ENCODE data around the gene AP3M1.
"Not testable (repeated sequence)": the region's sequence is repeated elsewhere in the genome, so short reads cannot be mapped to it uniquely, and the experiment has no call there.

The AP3M1 gene

GRCh38 chr10:74138596-74138995 is 12.0 kb downstream of the AP3M1 start:
- not testable (repeated sequence) for H2BK5ac ChIP-seq (ENCODE audit: low read length); H3K79me2 ChIP-seq (ENCODE audit: control insufficient read depth, insufficient read depth, low read length); H3K4me1 ChIP-seq (ENCODE audit: control insufficient read depth, low read depth, low read length); H3K36me3 ChIP-seq (ENCODE audit: control insufficient read depth, insufficient read depth, low read length); H4K8ac ChIP-seq (ENCODE audit: low read depth, low read length); H3K79me1 ChIP-seq (ENCODE audit: low read length); H3K4me2 ChIP-seq (ENCODE audit: low read length); H3K18ac ChIP-seq (ENCODE audit: low read length); H4K5ac ChIP-seq (ENCODE audit: low read length); H3K4ac ChIP-seq (ENCODE audit: low read depth, low read length); H3K23ac ChIP-seq (ENCODE audit: low read length); H3K27ac ChIP-seq (ENCODE audit: low read depth, low read length); H3K9ac ChIP-seq (ENCODE audit: low read length); H3K27me3 ChIP-seq (ENCODE audit: insufficient read depth, low read length, poor library complexity); H2BK120ac ChIP-seq (ENCODE audit: low read depth, low read length); DNase-seq; H2BK15ac ChIP-seq (replicated peaks; ENCODE audit: low read depth); H2AK5ac ChIP-seq (ENCODE audit: low read length); H3K56ac ChIP-seq (ENCODE audit: low read length); H3K4me3 ChIP-seq (ENCODE audit: low read length)
- no CpG with 5 or more reads among the region's 5 CpGs for WGBS (ENCODE audit: extremely low coverage, insufficient coverage, low lambda C conversion rate)

DNA sequence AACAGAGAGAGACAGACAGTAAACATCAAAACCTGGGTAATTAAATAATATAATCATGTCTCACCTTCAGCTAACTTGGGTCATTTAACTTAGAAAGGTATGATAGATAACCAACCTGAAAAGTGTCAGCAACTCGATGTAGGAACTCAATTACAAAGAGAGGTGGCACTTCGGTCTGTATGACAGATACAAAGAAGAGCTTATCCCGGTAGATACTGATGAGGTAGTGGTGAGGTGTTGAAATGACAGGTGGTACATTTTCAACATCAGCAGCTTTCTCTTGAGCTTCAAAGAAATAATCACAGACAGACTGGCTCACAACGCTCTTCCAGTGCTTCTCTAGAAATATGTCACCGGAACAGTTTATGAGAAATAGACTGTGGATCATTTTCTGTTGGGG is 12.6 kb downstream of the AP3M1 start:
- Histone ChIP-seq H3K56ac (ENCODE audit: low read length) (no peak overlapping the region), H3K79me2 (ENCODE audit: control insufficient read depth, insufficient read depth, low read length) (peaks cover 1% of the 10 kb centered on the region), H3K4me3 (ENCODE audit: low read length) (no peak overlapping the region), H3K23ac (ENCODE audit: low read length) (no peak overlapping the region), H3K18ac (ENCODE audit: low read length) (no peak overlapping the region), H3K27ac (ENCODE audit: low read depth, low read length) (no peak overlapping the region), H4K5ac (ENCODE audit: low read length) (no peak overlapping the region), H3K36me3 (ENCODE audit: control insufficient read depth, insufficient read depth, low read length) (peaks cover 2% of the 10 kb centered on the region), H3K4ac (ENCODE audit: low read depth, low read length) (no peak overlapping the region), H3K4me2 (ENCODE audit: low read length) (no peak overlapping the region), H2BK120ac (ENCODE audit: low read depth, low read length) (no peak overlapping the region), H2AK5ac (ENCODE audit: low read length) (no peak overlapping the region), H2BK15ac (replicated peaks; ENCODE audit: low read depth) (no peak overlapping the region), H4K8ac (ENCODE audit: low read depth, low read length) (no peak overlapping the region), H3K79me1 (ENCODE audit: low read length) (no peaks in the 10 kb centered on the region), H3K9ac (ENCODE audit: low read length) (no peak overlapping the region), H3K27me3 (ENCODE audit: insufficient read depth, low read length, poor library complexity) (no peaks in the 10 kb centered on the region), H3K4me1 (ENCODE audit: control insufficient read depth, low read depth, low read length) (no peaks in the 10 kb centered on the region), H2BK5ac (ENCODE audit: low read length) (no peak overlapping the region)
- peak; percentile 19 for DNase-seq
- no CpG with 5 or more reads among the region's 5 CpGs for WGBS (ENCODE audit: extremely low coverage, insufficient coverage, low lambda C conversion rate)

DNA sequence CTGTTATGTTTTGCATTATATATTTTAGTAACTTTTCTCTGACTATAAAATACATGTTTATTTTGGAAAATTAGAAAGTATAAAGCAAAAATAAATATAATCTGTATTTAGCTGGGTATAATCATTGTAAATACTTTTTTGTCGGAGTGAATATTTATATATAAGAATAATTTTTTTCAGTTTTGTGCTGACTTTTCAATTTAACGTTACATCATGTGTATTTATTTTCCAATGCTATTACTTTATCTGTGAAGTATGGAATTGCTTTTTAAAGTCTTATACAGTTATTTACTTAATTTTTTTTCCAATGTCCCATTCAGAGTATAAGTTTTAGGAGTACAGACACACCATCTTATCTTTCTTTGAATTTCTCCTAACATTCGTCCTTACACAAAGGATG is 15.2 kb downstream of the AP3M1 start:
- H4K5ac ChIP-seq (ENCODE audit: low read length) = no peak overlapping the region
- H2AK5ac ChIP-seq (ENCODE audit: low read length) = no peak overlapping the region
- no peak overlapping the region for H3K9ac ChIP-seq (ENCODE audit: low read length)
- H3K79me2 ChIP-seq (ENCODE audit: control insufficient read depth, insufficient read depth, low read length) = no peaks in the 10 kb centered on the region
- no peaks in the 10 kb centered on the region for H3K4me1 ChIP-seq (ENCODE audit: control insufficient read depth, low read depth, low read length)
- no peak for DNase-seq
- H3K4ac ChIP-seq (ENCODE audit: low read depth, low read length) = no peak overlapping the region
- no peak overlapping the region for H3K4me2 ChIP-seq (ENCODE audit: low read length)
- 100% methylated on average over 2 of the region's 3 CpGs for WGBS (ENCODE audit: extremely low coverage, insufficient coverage, low lambda C conversion rate)
- no peak overlapping the region for H3K18ac ChIP-seq (ENCODE audit: low read length)
- no peaks in the 10 kb centered on the region for H3K27me3 ChIP-seq (ENCODE audit: insufficient read depth, low read length, poor library complexity)
- no peak overlapping the region for H2BK120ac ChIP-seq (ENCODE audit: low read depth, low read length)
- H2BK5ac ChIP-seq (ENCODE audit: low read length) = no peak overlapping the region
- no peaks in the 10 kb centered on the region for H3K79me1 ChIP-seq (ENCODE audit: low read length)
- peaks cover 3% of the 10 kb centered on the region for H3K36me3 ChIP-seq (ENCODE audit: control insufficient read depth, insufficient read depth, low read length)
- no peak overlapping the region for H3K27ac ChIP-seq (ENCODE audit: low read depth, low read length)
- H3K23ac ChIP-seq (ENCODE audit: low read length) = no peak overlapping the region
- H3K4me3 ChIP-seq (ENCODE audit: low read length) = no peak overlapping the region
- H2BK15ac ChIP-seq (replicated peaks; ENCODE audit: low read depth) = no peak overlapping the region
- H4K8ac ChIP-seq (ENCODE audit: low read depth, low read length) = no peak overlapping the region
- H3K56ac ChIP-seq (ENCODE audit: low read length) = no peak overlapping the region

GRCh38 chr10:74133923-74134820 is 16.5 kb downstream of the AP3M1 start:
- no peak overlapping the region for H3K27ac ChIP-seq (ENCODE audit: low read depth, low read length)
- H3K23ac ChIP-seq (ENCODE audit: low read length) = no peak overlapping the region
- no peak overlapping the region for H4K5ac ChIP-seq (ENCODE audit: low read length)
- no peak overlapping the region for H2BK120ac ChIP-seq (ENCODE audit: low read depth, low read length)
- no peak overlapping the region for H2BK15ac ChIP-seq (replicated peaks; ENCODE audit: low read depth)
- H3K4ac ChIP-seq (ENCODE audit: low read depth, low read length) = no peak overlapping the region
- H3K79me2 ChIP-seq (ENCODE audit: control insufficient read depth, insufficient read depth, low read length) = no peaks in the 10 kb centered on the region
- no peak overlapping the region for H3K4me3 ChIP-seq (ENCODE audit: low read length)
- no peaks in the 10 kb centered on the region for H3K27me3 ChIP-seq (ENCODE audit: insufficient read depth, low read length, poor library complexity)
- no peak overlapping the region for H2AK5ac ChIP-seq (ENCODE audit: low read length)
- H3K18ac ChIP-seq (ENCODE audit: low read length) = no peak overlapping the region
- H3K56ac ChIP-seq (ENCODE audit: low read length) = no peak overlapping the region
- DNase-seq = no peak
- no peak overlapping the region for H3K4me2 ChIP-seq (ENCODE audit: low read length)
- H4K8ac ChIP-seq (ENCODE audit: low read depth, low read length) = no peak overlapping the region
- H3K4me1 ChIP-seq (ENCODE audit: control insufficient read depth, low read depth, low read length) = no peaks in the 10 kb centered on the region
- H3K9ac ChIP-seq (ENCODE audit: low read length) = no peak overlapping the region
- H3K36me3 ChIP-seq (ENCODE audit: control insufficient read depth, insufficient read depth, low read length) = peaks cover 3% of the 10 kb centered on the region
- no peaks in the 10 kb centered on the region for H3K79me1 ChIP-seq (ENCODE audit: low read length)
- WGBS (ENCODE audit: extremely low coverage, insufficient coverage, low lambda C conversion rate) = no CpG with 5 or more reads among the region's 11 CpGs
- no peak overlapping the region for H2BK5ac ChIP-seq (ENCODE audit: low read length)

- H3K4ac ChIP-seq (ENCODE audit: low read depth, low read length) = no peak overlapping the region
- no peak overlapping the region for H2BK15ac ChIP-seq (replicated peaks; ENCODE audit: low read depth)
- H3K18ac ChIP-seq (ENCODE audit: low read length) = no peak overlapping the region
- no peak overlapping the region for H2BK5ac ChIP-seq (ENCODE audit: low read length)
- no peak overlapping the region for H2AK5ac ChIP-seq (ENCODE audit: low read length)
- H3K9ac ChIP-seq (ENCODE audit: low read length) = no peak overlapping the region
- no CpG with 5 or more reads among the region's 1 CpG for WGBS (ENCODE audit: extremely low coverage, insufficient coverage, low lambda C conversion rate)
- H3K4me3 ChIP-seq (ENCODE audit: low read length) = no peak overlapping the region
- H3K4me1 ChIP-seq (ENCODE audit: control insufficient read depth, low read depth, low read length) = no peaks in the 10 kb centered on the region
- H4K5ac ChIP-seq (ENCODE audit: low read length) = no peak overlapping the region
- no peak for DNase-seq
- H3K27ac ChIP-seq (ENCODE audit: low read depth, low read length) = no peak overlapping the region
- H4K8ac ChIP-seq (ENCODE audit: low read depth, low read length) = no peak overlapping the region
- H3K79me1 ChIP-seq (ENCODE audit: low read length) = no peaks in the 10 kb centered on the region
- no peaks in the 10 kb centered on the region for H3K79me2 ChIP-seq (ENCODE audit: control insufficient read depth, insufficient read depth, low read length)
- H3K27me3 ChIP-seq (ENCODE audit: insufficient read depth, low read length, poor library complexity) = no peaks in the 10 kb centered on the region
- no peak overlapping the region for H3K4me2 ChIP-seq (ENCODE audit: low read length)
- H3K23ac ChIP-seq (ENCODE audit: low read length) = no peak overlapping the region
- H2BK120ac ChIP-seq (ENCODE audit: low read depth, low read length) = no peak overlapping the region
- peaks cover 7% of the 10 kb centered on the region for H3K36me3 ChIP-seq (ENCODE audit: control insufficient read depth, insufficient read depth, low read length)
- no peak overlapping the region for H3K56ac ChIP-seq (ENCODE audit: low read length)
Measured at GRCh38 chr10:74123081-74123480, 27.5 kb downstream of the AP3M1 start.

- no peak for DNase-seq
Measured at GRCh38 chr10:74122060-74122459, 28.6 kb downstream of the AP3M1 start.

More at GRCh38 chr10:74122060-74122459, 28.6 kb downstream of the AP3M1 start:
- Histone ChIP-seq H3K36me3 (ENCODE audit: control insufficient read depth, insufficient read depth, low read length) (peaks cover 12% of the 10 kb centered on the region), H2AK5ac (ENCODE audit: low read length) (no peak overlapping the region), H3K23ac (ENCODE audit: low read length) (no peak overlapping the region), H3K4me1 (ENCODE audit: control insufficient read depth, low read depth, low read length) (no peaks in the 10 kb centered on the region), H3K56ac (ENCODE audit: low read length) (no peak overlapping the region), H3K27me3 (ENCODE audit: insufficient read depth, low read length, poor library complexity) (no peaks in the 10 kb centered on the region), H3K27ac (ENCODE audit: low read depth, low read length) (no peak overlapping the region), H3K9ac (ENCODE audit: low read length) (no peak overlapping the region), H3K79me2 (ENCODE audit: control insufficient read depth, insufficient read depth, low read length) (no peaks in the 10 kb centered on the region), H3K4ac (ENCODE audit: low read depth, low read length) (no peak overlapping the region), H2BK120ac (ENCODE audit: low read depth, low read length) (no peak overlapping the region), H2BK5ac (ENCODE audit: low read length) (no peak overlapping the region), H2BK15ac (replicated peaks; ENCODE audit: low read depth) (no peak overlapping the region), H4K8ac (ENCODE audit: low read depth, low read length) (no peak overlapping the region), H3K4me2 (ENCODE audit: low read length) (no peak overlapping the region), H3K4me3 (ENCODE audit: low read length) (no peak overlapping the region), H3K18ac (ENCODE audit: low read length) (no peak overlapping the region), H4K5ac (ENCODE audit: low read length) (no peak overlapping the region), H3K79me1 (ENCODE audit: low read length) (no peaks in the 10 kb centered on the region)
- no CpG with 5 or more reads among the region's 3 CpGs for WGBS (ENCODE audit: extremely low coverage, insufficient coverage, low lambda C conversion rate)
